K562 (cell line): Measurements from ENCODE around the gene GPR32. TPM values are rescaled to one million over a fixed set of nuclear protein-coding genes. Genes with fewer than 3 reads are reported as not detected.

Experiments
- ARID4B ChIP-seq: sonication (generic); formaldehyde crosslinking; IDR thresholded peaks from 2 replicates; pipeline ENCODE4 v1.8.0; 2022; ENCODE audit warnings: mild to moderate bottlenecking, missing genetic modification reagents
- ESRRA ChIP-seq: fragments of 450-650 bp; IDR thresholded peaks from 2 replicates; pipeline ENCODE4 v1.6.1; 2014; ENCODE audit warnings: low read depth, mild to moderate bottlenecking, moderate library complexity, borderline replicate concordance
- FOXP1 ChIP-seq: sonication (generic); formaldehyde crosslinking; IDR thresholded peaks from 2 replicates; pipeline ENCODE4 v1.8.0; 2022; ENCODE audit warnings: mild to moderate bottlenecking, missing genetic modification reagents
- GABPB1 ChIP-seq: sonication (generic); formaldehyde crosslinking; IDR thresholded peaks from 2 replicates; pipeline ENCODE4 v1.8.0; 2022; ENCODE audit warnings: mild to moderate bottlenecking, missing genetic modification reagents
- HDAC2 ChIP-seq: fragments of 450-650 bp; IDR thresholded peaks from 2 replicates; pipeline ENCODE4 v1.6.1; 2016; ENCODE audit warnings: mild to moderate bottlenecking
- PKNOX1 ChIP-seq: fragments of 450-650 bp; IDR thresholded peaks from 2 replicates; pipeline ENCODE4 v1.6.1; 2016
- TCF3 ChIP-seq: sonication (generic); formaldehyde crosslinking; IDR thresholded peaks from 2 replicates; pipeline ENCODE4 v1.4.0; 2020; ENCODE audit warnings: mild to moderate bottlenecking, missing genetic modification reagents
- XRCC5 ChIP-seq: fragments of 200-400 bp; formaldehyde crosslinking; IDR thresholded peaks from 2 replicates; pipeline ENCODE4 v1.6.1; 2017; ENCODE audit warnings: low read depth, mild to moderate bottlenecking, low read length
- ZBTB2 ChIP-seq: fragments of 450-650 bp; IDR thresholded peaks from 2 replicates; pipeline ENCODE4 v1.6.1; 2016; ENCODE audit warnings: antibody characterized with exemption
- ZKSCAN3 ChIP-seq: fragments of 250-450 bp; sonication (Bioruptor Pico); IDR thresholded peaks from 2 replicates; pipeline ENCODE4 v1.4.0; 2020
- polyA plus RNA-seq, 8 experiments: library from polyadenylated mRNA; depleted of rRNA in 4 of 8; stranded (reverse) in 5 of 8; unstranded in 3 of 8; fragments of >200 nt; fragmentation: Nextera tagmentation in 2 of 8; fragmentation: Illumina TruSeq in 1 of 8; extraction: Ambion mirVana in 2 of 8; extraction: Trizol in 1 of 8; gene quantifications; 2 replicates each; pipeline versions ENCODE4 v1.2.1 to v1.2.3, GENCODE V29; 2011 to 2014; ENCODE audit warnings: inconsistent platforms in 1 of 8, missing spikeins in 1 of 8
- total RNA-seq, 7 experiments: library from RNA; depleted of rRNA in 6 of 7; stranded (reverse); fragments of >200 nt in 6 of 7; fragmentation: Illumina TruSeq in 2 of 7; extraction: Trizol in 2 of 7; gene quantifications; 2 replicates each; pipeline versions ENCODE4 v1.2.1 to v1.2.3, GENCODE V29; 2011 to 2021; ENCODE audit warnings: low replicate concordance in 1 of 7

The GPR32 gene
- total and polyA plus RNA-seq, 9 of the 15 experiments (the other 6 are each of a cell fraction or from before 2014, with no cell fraction given) = not detected

GRCh38 chr19:50790922-50791467 is 20.7 kb downstream of the GPR32 start (continued):
- TF ChIP-seq ZBTB2 = peak; percentile 22; the same call in 1 of the 2 replicates
- TF ChIP-seq ESRRA = peak; percentile 73
- peak; percentile 60 for TF ChIP-seq GABPB1 (CRISPR knock-in tag)
- TF ChIP-seq HDAC2 = no peak
- TF ChIP-seq XRCC5 = 0 out of 2 replicates have a peak, but pooled peaks have one; percentile 43
- TF ChIP-seq ARID4B (CRISPR knock-in tag) = peak; percentile 40; the same call in 1 of the 2 replicates
- TF ChIP-seq FOXP1 (CRISPR knock-in tag) = peak; percentile 82
- TF ChIP-seq ZKSCAN3 (CRISPR knock-in tag) = no peak
- TF ChIP-seq PKNOX1 = 0 out of 2 replicates have a peak, but pooled peaks have one; percentile 12
- TF ChIP-seq TCF3 (CRISPR knock-in tag) = no peak
